Osteoblast (primary cell): ENCODE results near the gene EPN1. TPM values are rescaled to one million over a fixed set of nuclear protein-coding genes. Genes with fewer than 3 reads are reported as not detected.
A peak's percentile ranks its signal among the peaks of the same experiment; 100 is the strongest.

ENCODE experiments used
- DNase-seq: peaks from one replicate; pipeline ENCODE4 v3.0.0; 2011; ENCODE audit warnings: low spot score, mixed read lengths; ENCODE audit not compliant: insufficient read length; ENCODE audit errors: missing footprints
- H2AFZ ChIP-seq: 2 replicates; pipeline ENCODE4 v1.6.0; 2011; ENCODE audit warnings: mild to moderate bottlenecking, low read length
- H3K27ac ChIP-seq: 2 replicates; pipeline ENCODE4 v1.5.1; 2011; ENCODE audit warnings: mild to moderate bottlenecking, low read depth, low read length, moderate library complexity
- H3K27me3 ChIP-seq: 2 replicates; pipeline ENCODE4 v1.6.0; 2012; ENCODE audit warnings: mild to moderate bottlenecking, control low read depth, inconsistent platforms, low read length, moderate library complexity; ENCODE audit not compliant: insufficient read depth
- H3K36me3 ChIP-seq: 2 replicates; pipeline ENCODE4 v1.5.1; 2011; ENCODE audit warnings: mild to moderate bottlenecking, low read length, control low read depth, moderate library complexity; ENCODE audit not compliant: insufficient read depth
- H3K4me1 ChIP-seq: 2 replicates; pipeline ENCODE4 v1.5.1; 2011; ENCODE audit warnings: mild to moderate bottlenecking, low read length, control low read depth, moderate library complexity; ENCODE audit not compliant: insufficient read depth
- H3K4me2 ChIP-seq: 2 replicates; pipeline ENCODE4 v1.6.0; 2011; ENCODE audit warnings: mild to moderate bottlenecking, low read length; ENCODE audit not compliant: insufficient read depth
- H3K4me3 ChIP-seq: fragments of 200-600 bp; sonication (generic); 3 replicates; pipeline ENCODE4 v1.5.1; 2012; ENCODE audit warnings: mild to moderate bottlenecking, low read length, inconsistent platforms; ENCODE audit not compliant: insufficient read depth
- H3K79me2 ChIP-seq: 2 replicates; pipeline ENCODE4 v1.6.0; 2012; ENCODE audit warnings: mild to moderate bottlenecking, low read length, control low read depth, inconsistent platforms; ENCODE audit not compliant: insufficient read depth
- H3K9me3 ChIP-seq: 2 replicates; pipeline ENCODE4 v1.5.1; 2011; ENCODE audit warnings: low read depth, low read length, control low read depth
- H4K20me1 ChIP-seq: 2 replicates; pipeline ENCODE4 v1.6.0; 2012; ENCODE audit warnings: mild to moderate bottlenecking, low read length, control low read depth; ENCODE audit not compliant: insufficient read depth
- CTCF ChIP-seq: IDR thresholded peaks from 2 replicates; pipeline ENCODE4 v1.5.1; 2011; ENCODE audit warnings: mild to moderate bottlenecking, low read depth, low read length, moderate library complexity; ENCODE audit errors: extremely low read depth
- total RNA-seq: library from RNA; depleted of rRNA; stranded (reverse); fragments of >200 nt; gene quantifications from 2 replicates; pipeline ENCODE4 v1.2.3, GENCODE V29; 2012

The EPN1 gene
- total RNA-seq, 1 donor, result 31.5 TPM

GRCh38 chr19:55649268-55650125 is 25.5 kb upstream of the EPN1 start:
- Histone ChIP-seq H3K4me2 (peak overlapping the region; percentile 91), H2AFZ (no peak overlapping the region), H3K4me1 (peaks cover 15% of the 10 kb centered on the region), H3K9me3 (no peaks in the 10 kb centered on the region), H3K27me3 (no peaks in the 10 kb centered on the region), H3K4me3 (no peak overlapping the region), H3K36me3 (peaks cover 12% of the 10 kb centered on the region), H4K20me1 (no peaks in the 10 kb centered on the region), H3K27ac (no peak overlapping the region), H3K79me2 (peaks cover 20% of the 10 kb centered on the region)
- no peak for TF ChIP-seq CTCF
- peak; percentile 81 for DNase-seq

GRCh38 chr19:55650126-55650557 is 24.9 kb upstream of the EPN1 start:
- no peak overlapping the region for H2AFZ ChIP-seq
- H3K4me3 ChIP-seq, result no peak overlapping the region
- no peak for TF ChIP-seq CTCF
- H3K27me3 ChIP-seq, result no peaks in the 10 kb centered on the region
- peaks cover 15% of the 10 kb centered on the region for H3K79me2 ChIP-seq
- H3K4me1 ChIP-seq, result peaks cover 12% of the 10 kb centered on the region
- no peak for DNase-seq
- H3K27ac ChIP-seq, result no peak overlapping the region
- H3K36me3 ChIP-seq, result peaks cover 5% of the 10 kb centered on the region
- no peaks in the 10 kb centered on the region for H3K9me3 ChIP-seq
- H3K4me2 ChIP-seq, result no peak overlapping the region
- no peaks in the 10 kb centered on the region for H4K20me1 ChIP-seq

GRCh38 chr19:55650602-55651230 is 24.3 kb upstream of the EPN1 start:
- no peaks in the 10 kb centered on the region for H3K36me3 ChIP-seq
- no peak overlapping the region for H3K27ac ChIP-seq
- H2AFZ ChIP-seq, result no peak overlapping the region
- no peaks in the 10 kb centered on the region for H3K27me3 ChIP-seq
- no peak for TF ChIP-seq CTCF
- H3K4me1 ChIP-seq, result peaks cover 14% of the 10 kb centered on the region
- H3K79me2 ChIP-seq, result peaks cover 15% of the 10 kb centered on the region
- peak; percentile 73 for DNase-seq
- H3K9me3 ChIP-seq, result no peaks in the 10 kb centered on the region
- H3K4me2 ChIP-seq, result no peak overlapping the region
- peaks cover 6% of the 10 kb centered on the region for H4K20me1 ChIP-seq
- H3K4me3 ChIP-seq, result no peak overlapping the region

- Histone ChIP-seq H3K4me3 (no peak overlapping the region), H3K79me2 (peaks cover 20% of the 10 kb centered on the region), H4K20me1 (peaks cover 11% of the 10 kb centered on the region), H3K36me3 (no peaks in the 10 kb centered on the region), H3K4me2 (no peak overlapping the region), H3K27ac (no peak overlapping the region), H2AFZ (no peak overlapping the region), H3K27me3 (no peaks in the 10 kb centered on the region), H3K9me3 (no peaks in the 10 kb centered on the region), H3K4me1 (peaks cover 19% of the 10 kb centered on the region)
- no peak for TF ChIP-seq CTCF
- peak; percentile 6 for DNase-seq
These were observed 23.8 kb upstream of the EPN1 start for GRCh38 chr19:55651236-55651635.
